B cell (primary cell): Measurements from ENCODE around the gene RFX2. TPM values are rescaled to one million over a fixed set of nuclear protein-coding genes. Genes with fewer than 3 reads are reported as not detected.

Experiments used
- ATAC-seq: fragments of 200-7000 bp; cut with Tn5 transposase; one replicate; pipeline ENCODE4 v1.10.0; 2021; ENCODE audit warnings: low read depth, mild to moderate bottlenecking, moderate number of reproducible peaks, moderate library complexity
- CTCF ChIA-PET: fragments of 350-600 bp; sonication (Branson Sonifier 250); formaldehyde crosslinking; loops from one replicate; lab custom pipeline; 2021; ENCODE audit warnings: antibody characterized with exemption, inconsistent platforms; lab: Charles Lee
- POLR2A ChIA-PET: fragments of 350-600 bp; sonication (Branson Sonifier 250); formaldehyde crosslinking; loops from one replicate; lab custom pipeline; 2021; ENCODE audit warnings: antibody characterized with exemption; lab: Charles Lee
- DNase-seq: peaks from one replicate; pipeline ENCODE4 v3.0.0; 2013
- H2AFZ ChIP-seq: 2 replicates; pipeline ENCODE4 v1.6.1; 2012; ENCODE audit warnings: mild to moderate bottlenecking, low read depth, low read length; ENCODE audit not compliant: insufficient read depth, poor library complexity, severe bottlenecking
- H3K27ac ChIP-seq, 2 donors: 1 replicate in 1 of 2; 2 replicates in 1 of 2; pipeline ENCODE4 v1.5.1; 2012 to 2013; ENCODE audit warnings: low read length in 2 of 2, mild to moderate bottlenecking in 2 of 2, moderate library complexity in 1 of 2
- H3K27me3 ChIP-seq, 4 experiments: fragments of 200-600 bp in 1 of 4; sonication (generic) in 1 of 4; replicated peaks in 1 of 4; 1 replicate in 2 of 4; 2 replicates in 2 of 4; pipeline versions ENCODE4 v1.6.1 to v1.7.0; 2013 to 2016; ENCODE audit warnings: low read length in 3 of 4, mild to moderate bottlenecking in 2 of 4, mixed read lengths in 1 of 4, moderate library complexity in 1 of 4; ENCODE audit not compliant: insufficient read depth in 4 of 4, control insufficient read depth in 3 of 4; ENCODE audit errors: control extremely low read depth in 1 of 4
- H3K36me3 ChIP-seq, 2 experiments: replicated peaks in 1 of 2; 1 replicate in 1 of 2; 2 replicates in 1 of 2; pipeline versions ENCODE4 v1.6.1 to v1.7.1; 2013; ENCODE audit warnings: low read length in 1 of 2; ENCODE audit not compliant: insufficient read depth in 2 of 2, control insufficient read depth in 1 of 2; ENCODE audit errors: control extremely low read depth in 1 of 2, extremely low read depth in 1 of 2
- H3K4me1 ChIP-seq, 2 donors: fragments of 200-600 bp in 1 of 2; sonication (generic) in 1 of 2; 1 replicate in 1 of 2; 2 replicates in 1 of 2; pipeline versions ENCODE4 v1.5.1 to v1.6.1; 2013 to 2017; ENCODE audit warnings: low read length in 2 of 2; ENCODE audit not compliant: control insufficient read depth in 2 of 2, insufficient read depth in 2 of 2
- H3K4me2 ChIP-seq: replicated peaks from 2 replicates; pipeline ENCODE3; 2012; ENCODE audit warnings: mild to moderate bottlenecking, low read depth, low read length; ENCODE audit not compliant: poor library complexity, severe bottlenecking
- H3K4me3 ChIP-seq, 5 experiments: fragments of 200-600 bp in 1 of 5; sonication (generic) in 1 of 5; 1 replicate in 3 of 5; 2 replicates in 2 of 5; pipeline versions ENCODE4 v1.5.1 to v1.7.0; 2011 to 2016; ENCODE audit warnings: low read length in 4 of 5, mild to moderate bottlenecking in 4 of 5, low read depth in 2 of 5, control low read depth in 1 of 5, moderate library complexity in 1 of 5; ENCODE audit not compliant: insufficient read depth in 1 of 5; ENCODE audit errors: control extremely low read depth in 1 of 5, extremely low read depth in 1 of 5
- H3K79me2 ChIP-seq: fragments of 200-600 bp; sonication (generic); one replicate; pipeline ENCODE4 v1.6.0; 2016; ENCODE audit warnings: low read length; ENCODE audit not compliant: control insufficient read depth, insufficient read depth
- H3K9ac ChIP-seq: fragments of 200-600 bp; sonication (generic); 2 replicates; pipeline ENCODE4 v1.6.1; 2017; ENCODE audit warnings: mild to moderate bottlenecking, low read length, moderate library complexity
- H3K9me3 ChIP-seq, 3 donors: one replicate each; pipeline versions ENCODE4 v1.6.1 to v1.7.1; 2013; ENCODE audit warnings: low read length in 2 of 3; ENCODE audit not compliant: control insufficient read depth in 2 of 3, insufficient read depth in 1 of 3; ENCODE audit errors: control extremely low read depth in 1 of 3
- H4K20me1 ChIP-seq: 2 replicates; pipeline ENCODE4 v1.6.0; 2012; ENCODE audit warnings: mild to moderate bottlenecking, low read length; ENCODE audit not compliant: insufficient read depth, control insufficient read depth, poor library complexity, severe bottlenecking
- H3K27ac Mint-ChIP-seq: one replicate; pipeline ENCODE4 v1.8.0; 2021; ENCODE audit warnings: mixed read lengths
- H3K27me3 Mint-ChIP-seq: one replicate; pipeline ENCODE4 v1.8.0; 2021; ENCODE audit warnings: mixed read lengths
- H3K4me1 Mint-ChIP-seq: one replicate; pipeline ENCODE4 v1.8.0; 2021; ENCODE audit warnings: mixed read lengths
- H3K4me3 Mint-ChIP-seq: one replicate; pipeline ENCODE4 v1.8.0; 2021; ENCODE audit warnings: mixed read lengths
- H3K9me3 Mint-ChIP-seq: one replicate; pipeline ENCODE4 v1.8.0; 2022; ENCODE audit warnings: mixed read lengths; ENCODE audit not compliant: insufficient read depth
- EZH2 ChIP-seq: IDR thresholded peaks from 2 replicates; pipeline ENCODE4 v1.6.1; 2012; ENCODE audit warnings: borderline replicate concordance, low read depth, mild to moderate bottlenecking, moderate library complexity, low read length; ENCODE audit not compliant: insufficient read depth, poor library complexity, severe bottlenecking
- WGBS: methylation state at CpG from one replicate; pipeline ENCODE4 v1.1.5; 2013; ENCODE audit warnings: missing lambda C conversion rate; ENCODE audit not compliant: insufficient coverage; 5-methylcytosine and 5-hydroxymethylcytosine counted together
- intact Hi-C: fragments of 100-400 bp; cut with micrococcal nuclease; formaldehyde crosslinking; loops from one replicate; pipeline ENCODE4 v1.10.0; 2022
- polyA plus RNA-seq: library from polyadenylated mRNA; depleted of rRNA; stranded (reverse); fragments of >200 nt; gene quantifications from 2 replicates; pipeline ENCODE4 v1.2.3, GENCODE V29; 2012
- total RNA-seq, 2 donors: library from RNA; stranded (reverse); fragments of 120-200 nt in 1 of 2; gene quantifications; 1 replicate in 1 of 2; 2 replicates in 1 of 2; pipeline versions ENCODE4 v1.2.3 to v1.2.4, GENCODE V29; 2013 to 2022
- TF ChIP-seq, protein P1 (sequence below): fragments of 200-600 bp; IDR thresholded peaks from one replicate; pipeline ENCODE4 v1.8.0; 2022; ENCODE audit warnings: antibody characterized with exemption, mild to moderate bottlenecking

The RFX2 gene
- total and polyA plus RNA-seq, 2 donors (not counting 1 experiment from before 2014, with no cell fraction given): 7.1 to 8.6 TPM

DNA sequence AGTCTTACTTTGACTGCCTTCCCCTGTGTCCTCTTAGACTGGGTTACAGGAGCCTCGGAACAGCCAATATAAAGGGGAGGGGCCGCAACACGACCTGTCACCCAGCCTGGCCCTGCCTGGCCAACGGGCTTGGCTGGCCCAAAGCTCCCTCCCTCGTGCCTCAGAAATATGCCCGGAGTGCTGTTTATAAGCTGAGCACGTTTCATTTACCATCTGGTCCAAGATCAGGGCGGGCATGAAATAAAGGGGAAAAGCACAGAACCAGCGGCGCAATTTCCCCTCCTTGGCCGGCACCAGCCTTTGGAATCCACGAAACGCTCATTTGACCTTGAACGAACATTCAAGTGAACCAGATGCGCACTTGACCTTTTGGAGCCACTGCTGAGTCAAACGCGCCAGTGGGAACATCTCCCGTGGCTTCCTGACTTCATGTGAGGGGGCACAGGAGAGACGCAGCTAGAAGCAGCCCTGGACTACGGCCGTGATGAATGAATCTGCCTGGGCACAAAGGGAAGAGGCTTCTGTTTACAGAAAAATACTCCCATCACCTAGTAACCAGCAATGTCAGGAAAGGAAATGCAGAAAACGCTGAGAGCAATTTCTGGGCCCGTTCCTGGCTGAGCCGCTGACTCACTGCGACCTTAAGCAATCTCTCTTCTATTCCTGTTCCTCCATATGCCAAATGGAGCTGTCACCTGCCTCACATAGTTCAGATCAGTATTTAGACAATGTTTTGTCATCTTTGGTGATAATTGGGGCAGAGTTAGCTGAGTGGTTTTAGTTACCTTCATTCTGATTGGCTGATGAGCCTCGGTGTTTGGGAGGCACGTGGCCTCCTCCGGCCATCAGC, 53.3 kb downstream of the RFX2 start:
- Histone ChIP-seq H3K9me3 (peaks cover 0 to 2% (median 0%) of the 10 kb centered on the region in 3 donors), H3K27me3 (no peaks in the 10 kb centered on the region), H3K36me3 (no peaks in the 10 kb centered on the region), H3K27ac (no peak overlapping the region), H3K4me3 (no peak overlapping the region), H4K20me1 (no peaks in the 10 kb centered on the region), H3K4me2 (no peak overlapping the region), H2AFZ (no peak overlapping the region), H3K79me2 (no peaks in the 10 kb centered on the region), H3K4me1 (no peaks in the 10 kb centered on the region), H3K9ac (no peak overlapping the region)
- TF ChIP-seq EZH2: no peak
- TF ChIP-seq, protein P1, sequence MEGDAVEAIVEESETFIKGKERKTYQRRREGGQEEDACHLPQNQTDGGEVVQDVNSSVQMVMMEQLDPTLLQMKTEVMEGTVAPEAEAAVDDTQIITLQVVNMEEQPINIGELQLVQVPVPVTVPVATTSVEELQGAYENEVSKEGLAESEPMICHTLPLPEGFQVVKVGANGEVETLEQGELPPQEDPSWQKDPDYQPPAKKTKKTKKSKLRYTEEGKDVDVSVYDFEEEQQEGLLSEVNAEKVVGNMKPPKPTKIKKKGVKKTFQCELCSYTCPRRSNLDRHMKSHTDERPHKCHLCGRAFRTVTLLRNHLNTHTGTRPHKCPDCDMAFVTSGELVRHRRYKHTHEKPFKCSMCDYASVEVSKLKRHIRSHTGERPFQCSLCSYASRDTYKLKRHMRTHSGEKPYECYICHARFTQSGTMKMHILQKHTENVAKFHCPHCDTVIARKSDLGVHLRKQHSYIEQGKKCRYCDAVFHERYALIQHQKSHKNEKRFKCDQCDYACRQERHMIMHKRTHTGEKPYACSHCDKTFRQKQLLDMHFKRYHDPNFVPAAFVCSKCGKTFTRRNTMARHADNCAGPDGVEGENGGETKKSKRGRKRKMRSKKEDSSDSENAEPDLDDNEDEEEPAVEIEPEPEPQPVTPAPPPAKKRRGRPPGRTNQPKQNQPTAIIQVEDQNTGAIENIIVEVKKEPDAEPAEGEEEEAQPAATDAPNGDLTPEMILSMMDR: no peak
- Mint-ChIP-seq H3K27ac (no peak overlapping the region), H3K4me3 (no peak overlapping the region), H3K27me3 (peaks cover under 1% of the 10 kb centered on the region), H3K9me3 (no peaks in the 10 kb centered on the region), H3K4me1 (no peaks in the 10 kb centered on the region)
- no peak for DNase-seq
- intact Hi-C loops: no loop called here
- ChIA-PET POLR2A (no interaction called here), CTCF (interaction anchor here (0.8 to 1.1 kb wide), 4 partner anchors 9 to 425 kb away, joined by 3 to 4 read pairs (median 3); no protein-coding TSS in a partner anchor)
- ATAC-seq: no peak
- 84% methylated on average over 21 of the region's 28 CpGs for WGBS

DNA sequence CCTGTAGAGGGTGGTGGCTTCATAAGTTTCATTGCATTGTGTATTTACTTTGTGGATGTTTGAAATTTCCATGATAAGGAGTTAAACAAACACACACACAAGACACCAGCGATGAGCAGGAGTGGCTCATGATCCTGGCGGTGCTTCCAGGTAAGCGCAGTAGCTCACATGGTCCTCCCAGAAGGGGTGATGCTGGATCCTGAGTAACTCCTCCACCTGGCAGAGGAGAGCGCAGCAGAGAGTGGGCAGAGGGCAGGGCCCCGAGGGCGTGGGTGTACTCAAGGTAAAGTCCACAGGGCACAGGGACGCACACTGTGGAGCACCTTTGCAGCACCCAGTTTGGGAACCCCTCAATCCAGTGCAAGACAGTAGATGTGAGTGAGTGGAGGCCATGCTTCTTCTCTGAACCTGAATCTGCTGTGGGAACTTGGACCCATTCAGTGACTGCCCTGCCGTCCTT, 54.0 kb downstream of the RFX2 start:
- H3K4me1 ChIP-seq: no peaks in the 10 kb centered on the region
- Mint-ChIP-seq H3K4me1 (no peaks in the 10 kb centered on the region), H3K4me3 (no peak overlapping the region), H3K9me3 (no peaks in the 10 kb centered on the region), H3K27ac (no peak overlapping the region), H3K27me3 (no peaks in the 10 kb centered on the region)
- no peaks in the 10 kb centered on the region for H3K27me3 ChIP-seq
- no peak overlapping the region for H2AFZ ChIP-seq
- peaks cover 0 to 2% (median 0%) of the 10 kb centered on the region in 3 donors for H3K9me3 ChIP-seq
- no peak overlapping the region for H3K4me3 ChIP-seq
- TF ChIP-seq, protein P1: no peak
- TF ChIP-seq EZH2: no peak
- no peaks in the 10 kb centered on the region for H3K79me2 ChIP-seq
- H4K20me1 ChIP-seq: no peaks in the 10 kb centered on the region
- H3K4me2 ChIP-seq: no peak overlapping the region
- ATAC-seq (no peak), DNase-seq (no peak)
- no peak overlapping the region for H3K27ac ChIP-seq
- 98% methylated on average over 7 of the region's 8 CpGs for WGBS
- ChIA-PET CTCF (interaction anchor here (0.8 to 6.7 kb wide), 2 partner anchors 69 to 70 kb away, joined by 3 to 98 read pairs; no protein-coding TSS in a partner anchor), POLR2A (no interaction called here)
- H3K36me3 ChIP-seq: no peaks in the 10 kb centered on the region
- no peak overlapping the region for H3K9ac ChIP-seq
- intact Hi-C loops: no loop called here
